Hippocampal formation (tissue), 2 donors: ENCODE data around the gene KRTAP5-2.
"Not testable (repeated sequence)": the region's sequence is repeated elsewhere in the genome, so short reads cannot be mapped to it uniquely, and the experiment has no call there.

Source experiments
- DNase-seq, 2 donors: peaks; one replicate each; lab custom pipeline; 2025; lab: John Stamatoyannopoulos, UW

KRTAP5-2 gene, protein sequence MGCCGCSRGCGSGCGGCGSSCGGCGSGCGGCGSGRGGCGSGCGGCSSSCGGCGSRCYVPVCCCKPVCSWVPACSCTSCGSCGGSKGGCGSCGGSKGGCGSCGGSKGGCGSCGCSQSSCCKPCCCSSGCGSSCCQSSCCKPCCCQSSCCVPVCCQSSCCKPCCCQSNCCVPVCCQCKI

GRCh38 chr11:1597994-1598380, at the start of gene KRTAP5-2:
KRTAP5-2 (minus strand) TSS chr11:1598294; CDS start chr11:1598250, 44 bp downstream.
- no peak for DNase-seq

DNA sequence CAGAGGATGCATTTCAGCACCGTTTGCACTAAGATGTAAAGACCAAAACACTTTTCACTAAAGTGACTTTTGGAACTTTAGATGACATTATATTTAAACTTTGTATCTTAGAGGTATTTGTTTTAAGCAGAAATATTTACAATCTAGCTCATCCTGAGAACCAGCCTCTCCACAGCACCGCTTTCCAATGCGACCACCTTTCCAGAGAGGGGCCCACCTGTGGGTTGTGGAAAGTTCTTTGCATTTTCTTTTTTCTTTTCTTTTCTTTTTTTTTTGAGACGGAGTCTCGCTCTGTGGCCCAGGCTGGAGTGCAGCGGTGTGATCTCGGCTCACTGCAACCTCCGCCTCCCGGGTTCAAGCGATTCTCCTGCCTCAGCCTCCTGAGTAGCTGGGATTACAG, 48.4 kb upstream of the KRTAP5-2 start:
- DNase-seq: not testable (repeated sequence)

DNA sequence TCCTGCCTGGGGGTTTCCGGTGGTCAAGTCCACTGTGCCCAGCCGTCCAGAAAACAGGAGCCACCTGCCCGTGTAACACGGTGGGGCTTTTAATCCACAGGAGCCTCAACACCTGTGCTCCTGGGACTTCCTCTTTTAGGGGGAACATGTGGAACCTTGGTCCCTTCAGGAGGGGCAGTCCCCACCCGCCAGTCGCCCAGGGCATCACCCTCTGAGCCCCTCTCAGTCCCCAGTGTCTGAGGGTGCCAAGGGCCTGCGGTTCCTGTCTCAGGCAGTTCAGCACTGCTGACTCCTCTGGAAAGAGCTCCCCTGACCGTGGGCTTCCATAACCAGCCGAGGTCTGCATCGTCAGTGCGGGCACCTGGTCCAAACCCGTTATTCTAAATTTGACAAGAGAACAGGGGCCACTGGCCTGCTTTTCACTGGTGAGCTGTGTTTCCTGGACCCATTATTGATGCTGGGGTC, 47.3 kb upstream of the KRTAP5-2 start:
- DNase-seq: no peak

- DNase-seq: no peak
Measured at GRCh38 chr11:1644601-1645356, 46.7 kb upstream of the KRTAP5-2 start.

GRCh38 chr11:1643146-1643690, 45.1 kb upstream of the KRTAP5-2 start:
- no peak for DNase-seq

DNA sequence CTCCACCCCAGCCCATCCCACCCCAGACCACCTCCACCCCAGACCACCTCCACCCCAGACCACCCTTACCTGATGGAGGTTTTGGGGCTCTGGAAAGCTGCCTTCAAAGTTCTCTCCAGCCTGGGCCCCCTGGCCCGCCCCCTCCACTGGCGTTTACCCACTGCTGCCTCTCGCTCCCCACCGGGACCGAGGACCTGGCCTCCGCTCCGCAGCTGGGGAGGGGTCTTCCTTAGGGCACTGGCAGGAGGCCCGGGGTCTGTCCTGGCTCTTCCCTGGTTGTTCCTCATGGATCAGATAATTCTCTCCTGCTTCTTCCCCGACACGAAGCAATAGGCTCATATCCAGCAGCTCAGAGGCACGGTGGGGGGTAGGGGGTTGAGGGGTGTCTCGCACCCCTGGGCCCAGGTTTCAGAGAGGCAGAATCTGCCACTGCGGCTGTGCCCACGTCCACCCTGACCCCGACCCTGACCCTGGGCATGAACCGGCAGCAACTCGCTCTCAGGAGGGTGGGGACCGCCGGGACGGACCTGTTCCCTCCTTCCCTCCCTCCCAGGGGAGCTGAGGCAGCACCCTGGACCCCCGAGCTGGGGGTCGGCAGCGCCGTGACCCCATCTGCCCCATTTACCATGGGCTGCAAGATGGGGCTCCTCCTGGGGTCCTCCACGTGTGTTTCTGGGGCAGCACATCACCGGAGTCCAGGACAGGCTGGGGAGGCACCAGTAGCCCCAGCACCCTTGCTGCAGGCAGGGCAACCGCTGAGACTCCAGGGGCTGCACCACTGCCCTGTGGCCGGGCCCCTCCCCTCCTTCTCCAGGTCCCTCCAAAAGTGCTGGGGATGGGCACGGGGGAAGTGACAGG, 44.4 kb upstream of the KRTAP5-2 start:
- no peak for DNase-seq

DNA sequence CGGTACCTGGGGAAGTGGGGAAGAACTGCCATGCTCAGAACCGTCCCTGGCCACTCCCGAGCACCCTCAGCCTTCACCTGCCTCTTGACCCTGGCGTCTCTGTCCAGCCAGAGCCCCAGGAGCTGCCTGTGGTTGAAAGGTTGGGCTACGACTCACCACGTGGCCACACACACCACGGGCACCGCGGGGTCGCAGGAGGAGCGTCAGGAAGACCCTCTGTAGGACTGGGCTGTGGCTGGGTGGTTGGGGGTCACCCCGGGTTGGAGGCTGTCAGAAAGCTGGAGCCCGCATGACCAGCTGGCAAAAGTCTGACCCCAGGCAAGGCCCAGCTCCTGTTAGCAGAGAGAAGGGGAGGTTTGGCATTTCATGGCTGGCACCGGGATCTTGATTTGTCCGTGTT, 43.0 kb upstream of the KRTAP5-2 start:
- no peak for DNase-seq

GRCh38 chr11:1640076-1640946, 42.2 kb upstream of the KRTAP5-2 start:
- no peak for DNase-seq

- no peak for DNase-seq
Measured at GRCh38 chr11:1639666-1640065, 41.6 kb upstream of the KRTAP5-2 start.

GRCh38 chr11:1639102-1639620, 41.1 kb upstream of the KRTAP5-2 start:
- DNase-seq: no peak

GRCh38 chr11:1638344-1638743, 40.2 kb upstream of the KRTAP5-2 start:
- DNase-seq: no peak

- DNase-seq: no peak
Measured at GRCh38 chr11:1637628-1638027, 39.5 kb upstream of the KRTAP5-2 start.

- DNase-seq: no peak
Measured at GRCh38 chr11:1636291-1636950, 38.3 kb upstream of the KRTAP5-2 start.

GRCh38 chr11:1633864-1634263, 35.8 kb upstream of the KRTAP5-2 start:
- no peak for DNase-seq

DNA sequence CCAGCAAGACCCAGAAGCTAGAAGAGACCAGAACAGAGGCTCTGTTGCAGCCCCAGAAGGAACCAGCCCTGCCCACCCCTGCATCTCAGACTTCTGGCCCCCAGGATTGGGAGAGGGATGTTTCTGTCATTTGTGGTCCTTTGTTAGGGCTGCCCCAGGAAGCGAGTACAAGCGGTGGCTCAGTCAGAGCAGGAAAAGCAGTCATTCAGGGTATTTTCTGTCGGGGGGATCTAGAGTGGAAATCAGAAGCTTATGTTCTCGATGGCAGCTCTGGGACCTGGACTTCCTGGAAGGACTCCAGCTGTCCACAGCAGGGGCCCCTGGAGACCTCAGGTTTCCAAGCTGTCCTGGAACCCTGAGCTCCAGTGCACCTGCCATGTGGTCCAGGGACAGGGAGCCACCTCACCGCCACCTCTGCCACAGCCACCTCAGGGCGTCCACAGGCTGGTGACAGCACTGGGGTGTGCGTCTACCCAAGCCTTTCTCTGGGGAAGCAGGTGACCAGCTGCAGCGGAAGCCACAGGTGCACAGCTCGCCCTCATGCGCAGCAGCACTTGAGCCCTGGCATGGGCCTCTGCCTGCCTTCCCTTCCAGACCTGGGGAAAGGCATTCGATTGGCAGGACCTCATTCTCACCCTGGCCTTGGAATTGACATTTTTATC, 34.1 kb upstream of the KRTAP5-2 start:
- DNase-seq: no peak

- no peak for DNase-seq
Measured at GRCh38 chr11:1631066-1631568, 33.0 kb upstream of the KRTAP5-2 start.

DNA sequence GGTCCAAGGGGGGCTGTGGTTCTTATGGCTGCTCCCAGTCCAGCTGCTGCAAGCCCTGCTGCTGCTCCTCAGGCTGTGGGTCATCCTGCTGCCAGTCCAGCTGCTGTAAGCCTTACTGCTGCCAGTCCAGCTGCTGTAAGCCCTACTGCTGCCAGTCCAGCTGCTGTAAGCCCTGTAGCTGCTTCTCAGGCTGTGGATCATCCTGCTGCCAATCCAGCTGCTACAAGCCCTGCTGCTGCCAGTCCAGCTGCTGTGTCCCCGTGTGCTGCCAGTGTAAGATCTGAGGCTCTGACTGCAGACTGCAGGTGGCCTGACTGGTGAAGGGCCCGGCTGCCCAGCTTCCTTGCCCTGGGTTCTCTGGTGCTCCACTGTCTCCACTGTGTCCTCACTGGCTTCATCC, 32.2 kb upstream of the KRTAP5-2 start:
- DNase-seq: no peak

DNA sequence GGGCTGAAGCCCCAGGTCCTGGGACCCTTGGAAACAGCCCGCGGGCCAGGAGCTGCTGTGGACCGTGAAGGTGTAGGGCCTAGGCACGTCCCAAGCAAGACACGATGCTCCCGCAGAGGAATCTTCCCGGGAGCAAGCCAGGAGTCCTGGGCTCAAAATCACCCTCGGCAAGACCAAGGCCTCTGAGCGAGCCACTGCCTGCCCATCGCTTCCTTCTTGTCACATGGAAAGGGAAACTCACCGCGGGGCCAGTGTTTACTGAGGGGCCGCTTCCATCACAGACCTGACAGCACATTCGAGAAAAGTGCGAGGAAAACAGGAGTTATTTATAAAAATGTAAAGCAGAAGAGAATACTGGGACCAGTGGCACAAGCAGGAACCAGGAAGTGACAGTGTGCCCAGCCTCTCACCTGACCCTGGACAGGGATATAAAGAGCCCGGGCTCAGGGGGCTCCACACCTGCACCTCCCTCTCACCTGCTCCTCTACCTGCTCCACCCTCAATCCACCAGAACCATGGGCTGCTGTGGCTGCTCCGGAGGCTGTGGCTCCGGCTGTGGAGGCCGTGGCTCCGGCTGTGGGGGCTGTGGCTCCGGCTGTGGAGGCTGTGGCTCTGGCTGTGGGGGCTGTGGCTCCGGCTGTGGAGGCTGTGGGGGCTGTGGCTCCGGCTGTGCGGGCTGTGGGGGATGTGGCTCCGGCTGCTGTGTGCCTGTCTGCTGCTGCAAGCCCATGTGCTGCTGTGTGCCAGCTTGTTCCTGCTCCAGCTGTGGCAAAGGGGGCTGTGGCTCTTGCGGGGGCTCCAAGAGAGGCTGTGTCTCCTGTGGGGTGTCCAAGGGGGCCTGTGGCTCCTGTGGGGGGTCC, 31.5 kb upstream of the KRTAP5-2 start, which contains the start of gene KRTAP5-5:
KRTAP5-5 (plus strand) TSS at position 450 of the 860 bp plus-strand sequence; CDS start at position 516, 66 bp downstream.
- DNase-seq: no peak
